Panc1 (cell line): ENCODE data around the gene SLC14A1.

ENCODE experiments used
- CTCF ChIP-seq: fragments of 450-650 bp; IDR thresholded peaks from 2 replicates; pipeline ENCODE4 v1.5.1; 2017; ENCODE audit warnings: mild to moderate bottlenecking
- SIN3A ChIP-seq: IDR thresholded peaks from 2 replicates; pipeline ENCODE4 v1.6.1; 2012; ENCODE audit warnings: low read depth, mild to moderate bottlenecking, low read length, moderate library complexity, borderline replicate concordance; ENCODE audit not compliant: insufficient read depth

GRCh38 chr18:45757005-45757404 lies 33.0 kb downstream of the SLC14A1 start:
- TF ChIP-seq CTCF (no peak), SIN3A (no peak)
